ENCODE data around the gene DLGAP1.
"Not testable (repeated sequence)": the region's sequence is repeated elsewhere in the genome, so short reads cannot be mapped to it uniquely, and the experiment has no call there.

DLGAP1 gene

DNA sequence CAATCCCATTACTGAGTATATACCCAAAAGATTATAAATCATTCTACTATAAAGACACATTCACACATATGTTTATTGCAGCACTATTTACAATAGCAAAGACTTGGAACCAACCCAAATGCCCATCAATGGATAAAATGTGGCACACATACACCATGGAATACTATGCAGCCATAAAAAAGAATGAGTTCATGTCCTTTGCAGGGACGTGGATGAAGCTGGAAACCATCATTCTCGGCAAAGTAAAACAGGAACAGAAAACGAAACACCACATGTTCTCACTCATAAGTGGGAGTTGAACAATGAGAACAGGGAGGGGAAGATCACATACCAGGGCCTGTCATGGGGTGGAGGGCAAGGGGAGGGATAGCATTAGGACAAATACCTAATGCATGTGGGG lies 167.8 kb downstream of the DLGAP1 start:
- not testable (repeated sequence) for DNase-seq (ENCODE audit: low read depth)

DNA sequence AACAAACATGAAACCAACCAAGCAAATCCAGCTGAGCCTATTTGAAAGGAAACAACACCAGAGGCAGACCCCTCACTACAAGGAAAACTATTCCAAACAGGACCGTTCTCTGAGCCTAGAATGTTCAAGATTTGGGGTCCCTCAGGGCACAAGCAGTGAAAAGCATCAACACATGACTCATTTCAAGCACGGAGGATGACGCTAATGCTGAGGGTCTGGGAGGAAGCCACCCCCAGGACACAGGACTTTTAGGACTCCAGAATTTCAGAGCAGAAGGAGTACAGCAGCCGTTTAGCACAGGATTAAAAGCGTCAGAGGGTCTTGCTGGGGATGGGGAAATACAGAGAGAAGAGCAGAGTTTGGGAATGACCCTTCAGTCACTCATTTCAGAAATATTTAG lies 168.9 kb downstream of the DLGAP1 start:
- DNase-seq (ENCODE audit: low read depth), result no peak

DNA sequence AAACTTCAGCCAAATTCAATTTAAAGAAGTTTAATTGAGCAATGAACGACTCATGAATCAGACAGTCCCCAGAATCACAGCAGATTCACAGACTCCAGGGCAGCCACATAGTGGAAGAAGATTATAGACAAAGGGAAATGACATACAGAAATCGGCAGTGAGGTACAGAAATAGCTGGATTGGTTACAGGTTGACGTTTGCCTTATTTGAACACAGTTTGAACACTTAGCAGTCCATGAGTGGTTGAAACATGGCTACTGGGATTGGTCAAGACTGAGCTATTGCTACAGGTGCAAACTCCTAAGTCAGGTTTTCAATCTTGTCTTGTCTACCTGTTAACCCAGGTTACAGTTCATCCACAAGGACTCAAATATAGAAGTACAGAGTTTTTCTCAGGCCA lies 169.6 kb downstream of the DLGAP1 start:
- DNase-seq (ENCODE audit: low read depth), result no peak

DNA sequence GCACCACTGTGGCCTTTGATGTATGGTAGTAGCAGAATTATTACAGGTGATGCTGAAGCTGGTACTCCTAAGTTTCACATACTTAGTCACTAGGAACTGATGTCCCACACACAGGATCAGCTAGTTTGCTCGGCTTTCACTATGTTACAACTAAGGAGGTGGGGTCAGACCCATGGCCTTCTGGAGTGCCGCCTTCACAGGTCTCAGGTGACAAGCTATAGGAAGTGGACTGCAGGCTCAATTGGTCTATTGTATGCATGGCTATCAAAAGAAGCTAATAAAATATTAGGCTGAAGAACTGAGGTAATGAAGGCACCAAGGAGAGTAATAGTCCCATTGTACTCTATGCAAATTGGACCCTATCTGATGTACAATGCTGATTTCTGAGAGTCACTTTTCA lies 170.6 kb downstream of the DLGAP1 start:
- no peak for DNase-seq (ENCODE audit: low read depth)

DNA sequence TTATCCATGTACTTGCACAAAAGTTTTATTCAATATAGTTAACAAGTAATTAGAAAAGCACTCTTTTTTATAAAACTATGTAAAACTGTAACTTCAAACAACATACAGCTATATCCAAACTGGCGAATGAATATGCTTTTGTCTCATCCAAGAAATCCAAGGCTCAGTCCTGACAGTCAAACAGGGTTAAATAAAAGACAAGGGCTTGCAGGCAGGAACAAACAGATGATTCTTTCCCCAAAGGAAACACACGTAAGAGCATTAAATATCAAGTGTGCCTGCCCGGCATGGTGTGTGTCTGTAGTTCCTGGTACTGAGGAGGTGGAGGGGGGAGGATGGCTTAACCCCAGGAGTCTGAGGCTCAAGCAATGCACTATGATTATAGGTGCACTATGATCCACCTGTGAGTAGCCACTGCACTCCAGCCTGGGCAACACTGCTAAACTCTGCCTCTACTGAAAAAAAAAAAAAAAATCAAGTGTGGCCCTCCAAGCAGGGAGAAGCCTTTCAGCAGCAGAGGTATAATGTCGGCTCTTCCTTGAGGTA lies 171.3 kb downstream of the DLGAP1 start:
- no peak for DNase-seq (ENCODE audit: low read depth)

DNA sequence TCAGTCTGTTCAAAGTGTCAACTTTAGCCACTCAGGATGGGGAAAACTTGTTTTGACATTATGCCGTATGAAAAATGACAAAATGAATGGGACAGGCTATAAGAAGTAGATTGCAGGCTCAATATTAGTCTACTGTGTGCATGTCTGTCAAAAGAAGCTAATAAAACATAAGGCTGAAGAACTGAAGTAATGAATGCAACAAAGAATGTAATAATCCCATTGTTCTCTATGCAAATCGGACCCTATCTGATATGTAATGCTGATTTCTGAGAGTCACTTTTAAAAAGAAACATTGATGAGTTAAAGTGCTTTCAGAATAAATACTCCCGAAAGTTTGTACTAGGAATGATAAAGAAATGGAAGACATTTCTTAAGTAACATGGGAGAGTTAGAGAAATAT lies 172.2 kb downstream of the DLGAP1 start:
- DNase-seq (ENCODE audit: low read depth), result no peak

DNA sequence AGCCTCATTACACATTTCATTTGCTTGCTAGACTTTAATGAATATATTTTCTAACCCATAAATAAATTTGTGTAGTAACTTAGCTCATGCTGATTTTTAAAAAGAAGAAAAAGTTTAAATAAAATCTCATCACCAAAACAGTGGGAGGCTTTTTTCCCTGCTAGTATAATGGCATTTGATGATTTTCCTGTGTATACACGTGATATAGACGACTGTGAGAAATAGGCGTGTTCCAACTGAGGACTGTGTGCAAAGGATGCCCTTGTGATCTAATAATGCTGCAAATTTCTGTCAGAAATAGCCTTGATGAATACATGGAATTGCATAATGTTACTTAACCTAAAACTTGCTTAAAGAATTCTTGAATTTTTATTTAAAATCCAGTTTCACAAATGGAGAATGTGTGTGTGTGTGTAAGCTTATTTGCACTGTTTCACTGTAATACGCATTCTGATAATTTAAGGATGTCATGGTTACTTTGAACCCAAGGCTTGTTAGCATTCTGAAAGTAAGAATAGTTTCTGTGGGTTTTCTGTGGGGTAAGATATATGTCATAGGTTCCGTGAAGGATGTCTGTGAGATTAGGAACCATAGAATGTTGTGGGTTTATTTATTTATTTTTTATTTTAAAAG lies 178.0 kb downstream of the DLGAP1 start:
- no peak for DNase-seq (ENCODE audit: low read depth)

DNA sequence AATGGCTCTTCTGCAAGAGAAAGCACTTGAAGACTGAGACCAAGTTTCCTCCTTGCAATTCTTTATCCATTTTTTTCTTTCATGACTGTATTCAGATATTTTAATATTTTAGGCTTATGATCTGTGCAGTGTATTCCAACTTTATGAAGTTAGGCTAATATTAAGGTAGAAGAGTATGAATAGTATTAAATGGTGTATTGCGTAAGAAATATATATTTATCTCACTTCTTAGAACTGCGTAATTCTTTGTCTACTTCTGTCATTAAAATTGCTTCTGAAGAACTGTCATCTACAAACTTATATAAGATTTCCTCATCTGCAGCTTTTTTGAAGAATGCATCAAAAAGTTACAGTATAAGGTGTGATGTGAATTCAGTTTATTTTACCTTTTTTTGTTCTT lies 183.2 kb downstream of the DLGAP1 start:
- DNase-seq (ENCODE audit: low read depth), result no peak

DNA sequence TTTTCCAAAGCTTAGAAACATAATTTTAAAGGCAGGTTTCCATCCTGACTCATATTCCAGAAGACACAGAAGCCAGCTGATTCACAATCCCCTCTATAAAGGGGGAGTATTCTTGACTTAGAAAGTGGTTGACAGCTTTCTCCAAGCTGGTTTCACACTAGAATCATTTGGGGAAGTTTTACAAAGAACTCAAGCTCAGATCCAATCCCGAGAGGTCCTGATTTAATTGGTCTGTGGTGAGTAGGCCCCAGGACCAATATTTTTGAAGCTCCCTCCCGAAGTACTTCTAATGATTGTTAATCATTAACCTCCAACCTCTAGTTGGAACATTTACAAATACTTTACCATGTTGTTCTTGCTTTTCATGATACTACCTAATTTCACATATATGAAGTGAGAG lies 184.1 kb downstream of the DLGAP1 start:
- no peak for DNase-seq (ENCODE audit: low read depth)

DNA sequence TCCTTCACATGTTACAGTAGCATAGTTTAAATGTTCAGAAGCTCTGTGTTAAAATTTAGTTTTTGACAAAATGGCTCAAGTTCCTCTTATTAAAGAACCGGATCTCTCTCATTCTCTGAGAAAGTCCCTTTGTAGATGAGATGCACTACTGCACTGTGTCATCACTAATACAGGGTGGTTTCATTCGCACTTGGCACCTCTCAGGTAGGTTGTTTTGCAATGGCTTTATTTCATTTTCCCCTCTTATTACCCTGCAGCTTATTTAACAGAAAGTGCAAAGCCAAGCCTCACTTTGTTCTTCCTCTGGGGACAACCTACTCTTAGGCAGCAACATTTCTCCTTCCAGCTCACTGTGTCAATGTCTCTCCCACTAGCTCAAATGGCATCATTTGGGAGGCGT lies 185.1 kb downstream of the DLGAP1 start:
- DNase-seq (ENCODE audit: low read depth), result no peak

DNA sequence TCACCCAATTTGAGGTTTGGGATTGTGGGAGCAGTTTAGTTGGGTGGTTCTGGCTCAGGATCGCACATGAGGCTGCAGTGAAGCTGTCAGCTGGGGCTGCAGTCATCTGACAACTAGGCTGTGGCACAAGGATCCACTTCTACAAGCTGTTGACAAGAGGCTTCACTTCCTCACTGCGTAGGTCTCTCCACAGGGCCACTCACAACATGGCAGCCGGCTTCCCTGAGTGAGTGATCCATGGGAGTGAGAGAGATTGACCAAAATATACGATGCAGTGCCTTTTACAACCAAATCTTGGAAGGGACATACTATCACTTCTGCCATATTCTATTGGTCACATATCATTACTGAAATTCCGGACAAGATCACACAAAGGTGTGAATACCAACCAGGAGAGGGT lies 187.5 kb downstream of the DLGAP1 start:
- DNase-seq (ENCODE audit: low read depth), result no peak

DNA sequence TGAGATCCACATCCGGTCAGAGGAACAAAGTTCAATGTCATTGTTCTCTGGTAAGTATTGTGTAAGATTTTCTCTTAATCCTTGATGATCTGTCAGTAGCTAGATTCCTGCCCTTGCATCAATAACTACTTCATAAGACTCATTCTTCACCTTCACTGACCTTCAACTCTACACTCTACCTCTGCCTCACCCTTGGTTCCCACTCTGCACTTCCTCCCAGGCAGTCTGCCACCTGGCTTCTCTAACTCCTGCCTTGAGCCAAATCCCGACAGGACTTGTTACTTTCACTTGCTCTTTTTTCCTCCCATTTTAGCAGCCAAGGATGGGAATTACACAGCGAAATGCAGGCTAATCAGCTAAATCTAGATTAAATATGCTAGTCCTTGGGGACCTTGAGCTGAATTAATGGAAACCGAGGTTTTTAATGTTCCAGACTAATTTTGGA lies 190.7 kb downstream of the DLGAP1 start:
- DNase-seq (ENCODE audit: low read depth), result no peak

DNA sequence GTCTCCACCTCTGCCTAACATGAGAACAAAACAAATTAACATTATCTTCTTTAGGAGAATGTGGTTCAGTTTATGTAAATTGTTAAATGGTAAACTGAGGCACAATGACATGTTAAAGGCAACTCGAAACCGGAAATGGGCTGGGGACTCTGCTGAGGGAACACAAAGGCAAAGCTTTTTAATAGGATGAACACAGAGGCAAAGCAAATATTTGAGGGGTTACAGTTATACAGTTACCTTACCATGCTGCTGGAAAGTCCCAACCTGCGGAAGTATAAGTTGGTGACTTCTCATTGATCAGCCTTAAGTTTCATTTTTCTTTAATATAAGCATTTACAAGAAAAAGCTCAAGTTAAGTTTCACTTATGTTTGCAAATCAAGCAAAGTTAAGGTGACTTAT lies 195.0 kb downstream of the DLGAP1 start:
- no peak for DNase-seq (ENCODE audit: low read depth)

DNA sequence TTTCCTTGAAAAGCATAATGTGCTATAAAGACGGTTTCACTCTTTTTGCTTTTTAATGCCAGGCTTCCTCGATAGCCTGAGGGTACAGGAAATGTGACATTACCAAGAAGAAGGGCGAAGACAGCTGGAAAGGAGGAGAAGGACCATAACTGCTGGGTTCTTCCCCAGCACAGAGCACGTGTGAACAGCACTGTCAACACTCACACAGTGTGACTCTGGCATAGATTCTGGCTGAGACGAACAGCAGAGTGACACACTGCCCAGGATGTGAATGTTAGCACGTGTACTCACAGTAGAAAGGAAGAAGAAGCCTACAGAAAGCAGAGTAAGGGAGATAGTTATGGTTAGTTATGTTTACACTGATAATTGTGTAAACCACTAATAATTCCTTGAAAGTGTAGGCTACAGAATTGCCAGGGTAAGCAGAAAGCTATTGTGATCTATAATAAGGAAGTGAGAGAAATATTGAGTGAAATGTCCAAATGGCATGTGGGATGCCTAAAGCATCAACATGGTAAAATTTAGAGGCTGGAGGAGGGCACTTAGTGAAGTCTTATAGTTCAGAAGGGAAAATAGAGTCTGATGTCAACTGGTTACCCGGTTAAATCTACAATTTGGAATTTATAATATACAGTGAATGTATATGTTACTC lies 198.2 kb downstream of the DLGAP1 start:
- DNase-seq (ENCODE audit: low read depth), result no peak

DNA sequence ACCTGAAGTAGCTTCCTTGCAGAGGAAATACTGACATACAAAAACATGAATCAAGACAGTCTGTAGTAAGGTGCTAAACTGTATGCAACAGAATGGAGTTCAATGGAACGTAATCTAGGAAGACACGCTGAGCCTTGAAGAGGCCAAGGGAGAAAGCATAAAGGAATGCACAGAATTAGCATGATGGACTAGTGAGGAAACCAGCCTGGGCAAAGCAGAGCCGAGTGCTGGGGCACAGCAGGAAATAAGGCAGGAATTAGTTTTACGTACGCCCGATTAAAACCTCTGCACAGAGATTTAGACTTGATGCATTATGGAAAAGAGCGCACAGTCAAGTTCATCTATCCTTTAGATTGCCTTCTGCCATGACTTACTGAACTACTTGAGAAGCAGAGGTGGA lies 200.3 kb downstream of the DLGAP1 start:
- no peak for DNase-seq (ENCODE audit: low read depth)

DNA sequence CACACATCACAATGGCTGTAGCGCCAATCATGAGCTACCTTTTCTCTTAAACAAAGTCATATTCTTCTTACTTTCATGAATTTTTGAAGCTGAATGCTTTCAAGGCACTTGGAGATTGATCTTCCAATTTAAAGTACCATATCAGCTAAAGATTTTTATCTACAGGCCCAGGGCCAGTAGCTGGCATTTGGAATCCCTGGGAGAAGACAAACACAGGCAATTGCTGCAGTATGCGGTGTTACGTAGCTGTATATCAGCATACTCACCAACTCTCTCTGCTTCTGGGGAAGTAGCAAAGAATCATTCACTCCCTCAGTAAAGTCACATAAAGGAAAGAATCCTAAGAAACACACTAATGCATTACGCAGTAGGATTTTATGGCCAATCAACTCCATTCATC lies 202.3 kb downstream of the DLGAP1 start:
- DNase-seq (ENCODE audit: low read depth), result no peak

DNA sequence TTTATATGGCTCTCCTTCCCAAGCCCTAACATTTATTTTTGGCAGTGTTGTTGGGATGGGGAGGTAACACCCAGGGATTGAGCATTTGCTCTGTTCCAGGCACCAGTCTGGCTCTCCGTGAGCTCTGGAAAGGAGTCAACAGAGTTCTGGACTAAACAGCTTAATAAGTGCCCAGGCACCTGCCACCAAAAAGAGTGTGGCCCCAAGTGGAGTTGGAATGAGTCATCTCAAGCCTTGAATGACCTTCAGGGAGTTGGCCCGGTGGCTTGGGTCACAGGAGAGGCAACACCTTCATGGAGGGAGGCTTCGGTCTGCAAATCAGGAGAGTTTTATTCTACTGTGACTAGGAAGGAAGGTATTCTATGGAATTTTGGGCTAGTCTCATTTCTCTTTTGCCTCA lies 203.2 kb downstream of the DLGAP1 start:
- no peak for DNase-seq (ENCODE audit: low read depth)

DNA sequence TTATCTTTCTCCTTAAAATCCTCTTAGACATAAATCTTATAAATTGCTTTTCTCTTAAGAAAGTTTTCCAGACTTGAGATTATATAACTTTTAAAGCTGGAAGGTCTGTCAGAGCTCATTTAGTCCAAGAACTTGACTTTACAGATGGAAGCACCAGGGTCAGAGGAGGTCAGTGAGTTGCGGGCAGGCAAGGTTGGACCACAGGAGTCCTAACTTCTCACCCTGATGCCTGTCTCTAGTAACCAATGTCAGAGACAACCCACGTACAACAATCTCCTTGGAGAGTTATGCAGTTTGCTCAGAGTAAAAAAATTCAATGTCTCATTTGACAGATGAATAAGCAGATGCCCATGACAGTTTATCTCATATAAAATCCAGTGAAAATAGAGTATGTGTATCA lies 203.9 kb downstream of the DLGAP1 start:
- no peak for DNase-seq (ENCODE audit: low read depth)

DNA sequence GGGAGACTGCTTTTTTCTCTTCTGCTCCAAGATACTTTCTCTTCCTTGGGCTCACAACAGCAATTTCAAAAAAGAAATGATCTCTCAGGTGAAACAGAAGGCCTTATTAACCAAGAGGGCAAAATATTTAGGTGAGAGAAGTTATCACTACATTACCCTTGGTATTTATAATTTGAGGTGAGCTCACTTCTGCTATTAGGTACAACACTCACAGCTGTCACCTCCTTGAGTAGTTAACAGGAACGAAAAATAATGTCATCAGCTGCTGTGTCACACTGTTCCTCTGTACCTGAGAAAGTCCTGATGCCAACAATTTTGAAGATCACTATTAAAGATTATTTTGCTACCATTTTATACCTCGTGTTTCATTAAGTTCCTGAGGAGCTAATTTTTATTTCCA lies 205.0 kb downstream of the DLGAP1 start:
- DNase-seq (ENCODE audit: low read depth), result no peak

DNA sequence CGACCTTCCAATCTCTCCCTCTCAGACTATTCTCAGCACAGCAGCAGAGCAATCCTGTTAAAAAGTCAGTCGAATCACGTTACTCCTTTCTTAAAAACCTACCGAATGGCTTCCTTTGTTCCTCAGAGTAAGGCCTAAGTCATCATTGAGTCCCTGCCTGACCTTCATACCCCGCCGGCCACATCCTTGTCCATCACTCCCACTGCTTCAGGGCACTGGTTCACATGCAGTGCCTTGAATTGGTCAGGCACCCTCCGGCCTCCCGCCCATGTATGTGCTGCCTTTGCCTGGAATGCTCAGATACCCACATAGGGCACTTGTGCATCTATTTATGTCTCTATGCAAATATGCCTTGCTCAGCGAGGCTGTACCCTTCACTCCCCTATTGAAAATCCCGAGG lies 206.4 kb downstream of the DLGAP1 start:
- no peak for DNase-seq (ENCODE audit: low read depth)

DNA sequence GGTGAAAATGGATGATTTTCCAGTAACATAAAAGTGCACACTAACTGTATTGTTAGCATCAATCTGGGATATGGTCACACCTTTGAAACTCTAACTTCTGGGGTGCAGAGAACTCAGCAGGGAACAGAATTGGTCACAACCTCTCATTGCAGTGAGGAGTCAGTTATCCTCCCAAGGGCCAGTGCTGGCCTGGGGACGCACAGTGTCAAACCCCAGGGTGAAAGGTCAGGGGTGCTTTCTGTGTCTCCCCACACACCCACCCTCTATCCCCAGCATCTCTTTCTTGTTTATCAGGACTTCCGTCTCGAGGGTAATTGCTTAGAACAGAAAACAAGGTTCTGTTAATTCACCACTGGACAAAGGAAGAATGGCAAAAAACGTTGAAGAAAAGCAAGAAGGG lies 208.7 kb downstream of the DLGAP1 start:
- no peak for DNase-seq (ENCODE audit: low read depth)

DNA sequence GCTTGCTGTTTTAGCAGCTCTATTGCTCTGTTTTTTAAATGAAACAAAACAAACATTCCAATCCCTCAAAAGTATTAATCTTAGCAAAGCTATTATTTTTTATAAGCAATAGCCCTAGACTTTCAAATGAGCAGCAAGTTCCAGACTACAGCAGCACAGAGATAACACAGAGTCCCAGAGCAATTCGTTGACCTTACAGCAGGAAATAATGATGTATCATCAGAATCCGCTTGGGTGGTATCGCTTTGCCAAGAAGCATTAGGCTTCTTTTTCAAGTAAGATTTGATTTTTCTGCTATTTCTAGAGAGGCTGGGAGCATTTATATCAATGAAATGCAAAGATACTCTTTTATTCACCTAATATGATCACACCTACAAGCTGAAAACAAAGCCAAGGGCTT lies 209.7 kb downstream of the DLGAP1 start:
- no peak for DNase-seq (ENCODE audit: low read depth)

DNA sequence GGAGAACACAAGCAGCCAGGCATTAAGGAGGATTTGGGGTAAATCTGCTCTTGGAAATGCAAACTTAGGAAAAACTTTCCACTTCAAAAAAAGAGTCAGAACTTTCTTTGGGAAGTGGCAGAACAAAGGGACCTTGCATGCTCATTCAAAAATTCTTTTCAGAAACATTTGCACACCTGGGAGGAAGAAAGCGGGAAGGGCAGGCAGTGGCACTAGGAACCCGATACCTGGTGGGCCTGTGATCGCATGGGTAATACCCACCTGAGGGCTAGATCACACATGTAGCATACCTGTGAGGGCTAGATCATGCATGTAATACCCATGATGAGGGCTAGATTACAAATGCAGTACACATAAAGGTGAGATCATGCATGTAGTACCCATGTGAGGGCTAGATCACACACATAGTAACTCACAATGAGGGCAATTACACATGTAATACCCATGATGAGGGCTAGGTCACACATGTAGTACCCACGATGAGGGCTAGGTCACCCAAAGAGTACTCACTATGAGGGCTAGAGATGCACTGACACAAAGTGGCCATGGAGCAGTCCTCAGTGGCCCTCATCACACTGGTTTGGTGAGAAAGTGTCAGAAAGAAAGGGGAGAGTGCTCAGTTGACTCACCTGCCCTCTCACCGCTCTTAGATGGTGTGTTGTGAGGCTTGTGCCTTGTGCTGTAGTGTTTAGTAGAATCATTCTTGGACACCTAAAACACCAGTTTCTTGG lies 212.5 kb downstream of the DLGAP1 start:
- DNase-seq (ENCODE audit: low read depth), result no peak
